ENCODE measurements around the gene SBK3.

- peak; percentile 93 for TF ChIP-seq CTCF (IDR thresholded peaks at IDR 0.05; ENCODE audit: low read length)
- no peak for TF ChIP-seq EZH2 (optimal IDR thresholded peaks at IDR 0.05; ENCODE audit: low read depth, low read length)
- no peak for TF ChIP-seq EZH2phosphoT487 (IDR thresholded peaks at IDR 0.05; ENCODE audit: low read length)
Measured at GRCh38 chr19:55503502-55504251, 41.7 kb downstream of the SBK3 start.
